ENCODE results near the gene KLHL3.

The KLHL3 gene

GRCh38 chr5:137752905-137753690, 17.2 kb upstream of the KLHL3 start (continued):
- TF ChIP-seq PRDM2 (tag by site-specific recombination; IDR thresholded peaks at IDR 0.05; ENCODE audit: borderline replicate concordance) (peak; percentile 42; the same call in 1 of the 2 replicates), ZNF362 (tag by site-specific recombination; IDR thresholded peaks at IDR 0.05) (no peak), ZNF223 (tag by site-specific recombination; IDR thresholded peaks at IDR 0.05) (no peak), ZNF214 (tag by site-specific recombination; IDR thresholded peaks at IDR 0.05; ENCODE audit: borderline replicate concordance) (no peak), PRDM10 (tag by site-specific recombination; IDR thresholded peaks at IDR 0.05) (peak; percentile 96), ZNF549 (tag by site-specific recombination; IDR thresholded peaks at IDR 0.05) (no peak), EGR2 (tag by site-specific recombination; IDR thresholded peaks at IDR 0.05; ENCODE audit: low read depth) (peak; percentile 88), SP3 (tag by site-specific recombination; IDR thresholded peaks at IDR 0.05) (peak; percentile 38; the same call in 1 of the 2 replicates), PATZ1 (tag by site-specific recombination; IDR thresholded peaks at IDR 0.05) (peak; percentile 77), GLIS2 (tag by site-specific recombination; IDR thresholded peaks at IDR 0.05) (peak; percentile 74), ZNF121 (tag by site-specific recombination; IDR thresholded peaks at IDR 0.05) (0 out of 2 replicates have a peak, but pooled peaks have one; percentile 27), ZNF645 (tag by site-specific recombination; IDR thresholded peaks at IDR 0.05) (no peak), ZNF449 (tag by site-specific recombination; IDR thresholded peaks at IDR 0.05) (no peak)
